WTC11 (cell line): ENCODE data around the gene RNPEPL1.

ENCODE experiments used
- JUN ChIP-seq: sonication (generic); formaldehyde crosslinking; IDR thresholded peaks from 2 replicates; pipeline ENCODE4 v1.8.0; 2023; ENCODE audit warnings: mild to moderate bottlenecking, missing genetic modification reagents
- NFE2L1 ChIP-seq: sonication (generic); formaldehyde crosslinking; IDR thresholded peaks from 2 replicates; pipeline ENCODE4 v1.8.1; 2023; ENCODE audit warnings: missing genetic modification reagents
- SP1 ChIP-seq: sonication (generic); formaldehyde crosslinking; conservative IDR thresholded peaks from 2 replicates; pipeline ENCODE4 v1.8.1; 2022; ENCODE audit warnings: missing genetic modification reagents
- ZNF263 ChIP-seq: sonication (generic); formaldehyde crosslinking; IDR thresholded peaks from 2 replicates; pipeline ENCODE4 v1.8.1; 2022; ENCODE audit warnings: low read depth, mild to moderate bottlenecking, moderate library complexity, missing genetic modification reagents
- TF ChIP-seq, protein P1 (sequence below): fragments of 200-600 bp; IDR thresholded peaks from 2 replicates; pipeline ENCODE4 v1.8.0; 2022; ENCODE audit warnings: antibody characterized with exemption
- TF ChIP-seq, protein P2 (sequence below): sonication (generic); formaldehyde crosslinking; IDR thresholded peaks from 2 replicates; pipeline ENCODE4 v1.8.1; 2022; ENCODE audit warnings: low read depth, mild to moderate bottlenecking, moderate library complexity, missing genetic modification reagents, borderline replicate concordance
- TF ChIP-seq, protein P3 (sequence below): sonication (generic); formaldehyde crosslinking; conservative IDR thresholded peaks from 2 replicates; pipeline ENCODE4 v1.8.1; 2022; ENCODE audit warnings: mild to moderate bottlenecking, missing genetic modification reagents
- TF ChIP-seq, protein P4 (sequence below): sonication (generic); formaldehyde crosslinking; IDR thresholded peaks from 2 replicates; pipeline ENCODE4 v1.8.1; 2022; ENCODE audit warnings: low read depth, missing genetic modification reagents, borderline replicate concordance
- TF ChIP-seq, protein P5 (sequence below): sonication (generic); formaldehyde crosslinking; IDR thresholded peaks from 2 replicates; pipeline ENCODE4 v1.8.1; 2023; ENCODE audit warnings: mild to moderate bottlenecking, missing genetic modification reagents

DNA sequence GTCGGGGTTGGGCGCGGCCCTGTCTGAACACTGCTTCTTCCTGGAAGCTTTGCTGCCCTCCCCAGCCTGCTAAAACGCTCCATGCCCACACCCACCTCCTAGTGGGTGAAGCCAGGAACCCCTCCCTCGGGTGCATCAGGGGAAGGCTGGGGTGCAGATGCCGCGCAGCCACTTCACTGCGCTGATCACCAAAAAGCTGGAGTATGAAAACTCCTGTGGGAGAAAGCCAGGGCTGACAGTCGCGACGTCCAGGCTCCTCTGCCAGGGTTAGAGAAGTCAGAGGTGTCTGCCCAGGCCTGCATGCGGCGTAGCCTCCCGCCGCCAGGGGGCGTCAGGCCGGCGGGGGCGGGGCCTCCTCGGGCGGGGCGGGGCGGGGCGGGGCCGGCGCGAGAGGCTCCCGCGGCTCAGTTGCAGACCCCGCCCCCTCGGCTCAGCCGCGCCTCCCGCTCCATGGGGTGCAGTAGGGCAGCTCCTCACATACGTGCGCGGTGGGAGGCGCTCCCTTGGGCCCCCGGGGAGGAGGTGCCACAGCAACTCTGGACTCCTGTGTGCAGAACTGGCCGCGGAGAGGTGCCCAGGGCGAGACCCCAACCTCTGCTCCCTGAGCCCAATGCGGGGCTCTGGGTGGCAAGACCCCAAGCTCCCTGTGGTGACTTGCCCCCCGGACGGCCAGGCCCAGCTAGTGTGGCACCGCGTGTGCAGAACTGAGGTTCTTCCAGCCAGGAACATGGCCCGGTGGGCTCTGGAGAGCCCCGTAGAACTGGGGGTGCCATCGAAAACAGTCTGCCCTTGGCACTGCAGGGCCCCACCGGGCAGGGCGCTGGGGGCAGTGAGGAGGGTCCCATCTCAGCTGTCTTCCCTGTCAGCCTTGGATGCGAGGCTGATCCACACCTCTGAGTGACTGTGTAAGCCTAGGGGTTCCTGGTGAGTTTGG, 1.8 kb upstream of the RNPEPL1 start:
- TF ChIP-seq, protein P1, sequence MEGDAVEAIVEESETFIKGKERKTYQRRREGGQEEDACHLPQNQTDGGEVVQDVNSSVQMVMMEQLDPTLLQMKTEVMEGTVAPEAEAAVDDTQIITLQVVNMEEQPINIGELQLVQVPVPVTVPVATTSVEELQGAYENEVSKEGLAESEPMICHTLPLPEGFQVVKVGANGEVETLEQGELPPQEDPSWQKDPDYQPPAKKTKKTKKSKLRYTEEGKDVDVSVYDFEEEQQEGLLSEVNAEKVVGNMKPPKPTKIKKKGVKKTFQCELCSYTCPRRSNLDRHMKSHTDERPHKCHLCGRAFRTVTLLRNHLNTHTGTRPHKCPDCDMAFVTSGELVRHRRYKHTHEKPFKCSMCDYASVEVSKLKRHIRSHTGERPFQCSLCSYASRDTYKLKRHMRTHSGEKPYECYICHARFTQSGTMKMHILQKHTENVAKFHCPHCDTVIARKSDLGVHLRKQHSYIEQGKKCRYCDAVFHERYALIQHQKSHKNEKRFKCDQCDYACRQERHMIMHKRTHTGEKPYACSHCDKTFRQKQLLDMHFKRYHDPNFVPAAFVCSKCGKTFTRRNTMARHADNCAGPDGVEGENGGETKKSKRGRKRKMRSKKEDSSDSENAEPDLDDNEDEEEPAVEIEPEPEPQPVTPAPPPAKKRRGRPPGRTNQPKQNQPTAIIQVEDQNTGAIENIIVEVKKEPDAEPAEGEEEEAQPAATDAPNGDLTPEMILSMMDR = peak; percentile 94
- TF ChIP-seq NFE2L1 (CRISPR knock-in tag) (no peak), SP1 (CRISPR knock-in tag) (peak; percentile 73), JUN (CRISPR knock-in tag) (no peak), ZNF263 (CRISPR knock-in tag) (no peak)
- TF ChIP-seq, protein P2, sequence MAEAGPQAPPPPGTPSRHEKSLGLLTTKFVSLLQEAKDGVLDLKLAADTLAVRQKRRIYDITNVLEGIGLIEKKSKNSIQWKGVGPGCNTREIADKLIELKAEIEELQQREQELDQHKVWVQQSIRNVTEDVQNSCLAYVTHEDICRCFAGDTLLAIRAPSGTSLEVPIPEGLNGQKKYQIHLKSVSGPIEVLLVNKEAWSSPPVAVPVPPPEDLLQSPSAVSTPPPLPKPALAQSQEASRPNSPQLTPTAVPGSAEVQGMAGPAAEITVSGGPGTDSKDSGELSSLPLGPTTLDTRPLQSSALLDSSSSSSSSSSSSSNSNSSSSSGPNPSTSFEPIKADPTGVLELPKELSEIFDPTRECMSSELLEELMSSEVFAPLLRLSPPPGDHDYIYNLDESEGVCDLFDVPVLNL = no peak
- TF ChIP-seq, protein P3, sequence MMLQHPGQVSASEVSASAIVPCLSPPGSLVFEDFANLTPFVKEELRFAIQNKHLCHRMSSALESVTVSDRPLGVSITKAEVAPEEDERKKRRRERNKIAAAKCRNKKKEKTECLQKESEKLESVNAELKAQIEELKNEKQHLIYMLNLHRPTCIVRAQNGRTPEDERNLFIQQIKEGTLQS (CRISPR knock-in tag) = no peak
- TF ChIP-seq, protein P4, sequence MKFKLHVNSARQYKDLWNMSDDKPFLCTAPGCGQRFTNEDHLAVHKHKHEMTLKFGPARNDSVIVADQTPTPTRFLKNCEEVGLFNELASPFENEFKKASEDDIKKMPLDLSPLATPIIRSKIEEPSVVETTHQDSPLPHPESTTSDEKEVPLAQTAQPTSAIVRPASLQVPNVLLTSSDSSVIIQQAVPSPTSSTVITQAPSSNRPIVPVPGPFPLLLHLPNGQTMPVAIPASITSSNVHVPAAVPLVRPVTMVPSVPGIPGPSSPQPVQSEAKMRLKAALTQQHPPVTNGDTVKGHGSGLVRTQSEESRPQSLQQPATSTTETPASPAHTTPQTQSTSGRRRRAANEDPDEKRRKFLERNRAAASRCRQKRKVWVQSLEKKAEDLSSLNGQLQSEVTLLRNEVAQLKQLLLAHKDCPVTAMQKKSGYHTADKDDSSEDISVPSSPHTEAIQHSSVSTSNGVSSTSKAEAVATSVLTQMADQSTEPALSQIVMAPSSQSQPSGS (CRISPR knock-in tag) = no peak
- TF ChIP-seq, protein P5, sequence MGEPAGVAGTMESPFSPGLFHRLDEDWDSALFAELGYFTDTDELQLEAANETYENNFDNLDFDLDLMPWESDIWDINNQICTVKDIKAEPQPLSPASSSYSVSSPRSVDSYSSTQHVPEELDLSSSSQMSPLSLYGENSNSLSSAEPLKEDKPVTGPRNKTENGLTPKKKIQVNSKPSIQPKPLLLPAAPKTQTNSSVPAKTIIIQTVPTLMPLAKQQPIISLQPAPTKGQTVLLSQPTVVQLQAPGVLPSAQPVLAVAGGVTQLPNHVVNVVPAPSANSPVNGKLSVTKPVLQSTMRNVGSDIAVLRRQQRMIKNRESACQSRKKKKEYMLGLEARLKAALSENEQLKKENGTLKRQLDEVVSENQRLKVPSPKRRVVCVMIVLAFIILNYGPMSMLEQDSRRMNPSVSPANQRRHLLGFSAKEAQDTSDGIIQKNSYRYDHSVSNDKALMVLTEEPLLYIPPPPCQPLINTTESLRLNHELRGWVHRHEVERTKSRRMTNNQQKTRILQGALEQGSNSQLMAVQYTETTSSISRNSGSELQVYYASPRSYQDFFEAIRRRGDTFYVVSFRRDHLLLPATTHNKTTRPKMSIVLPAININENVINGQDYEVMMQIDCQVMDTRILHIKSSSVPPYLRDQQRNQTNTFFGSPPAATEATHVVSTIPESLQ (CRISPR knock-in tag) = no peak
